Loucy (cell line): ENCODE measurements around the gene TSPAN4.

Source experiments
- H2AFZ ChIP-seq: fragments of 200-600 bp; sonication (generic); 2 replicates; pipeline ENCODE4 v1.6.0; 2016; ENCODE audit warnings: antibody characterized with exemption, mild to moderate bottlenecking, low read length, moderate library complexity
- H3F3A ChIP-seq: fragments of 200-600 bp; 2 replicates; pipeline ENCODE4 v1.6.0; 2016; ENCODE audit warnings: antibody characterized with exemption, low read depth, mild to moderate bottlenecking
- H3K27me3 ChIP-seq: fragments of 200-600 bp; sonication (generic); 2 replicates; pipeline ENCODE4 v1.6.1; 2014; ENCODE audit warnings: low read length, mild to moderate bottlenecking; ENCODE audit not compliant: insufficient read depth, poor library complexity, severe bottlenecking
- H3K36me3 ChIP-seq: fragments of 200-600 bp; sonication (generic); 2 replicates; pipeline ENCODE4 v1.6.1; 2016; ENCODE audit warnings: low read length; ENCODE audit not compliant: insufficient read depth
- H3K4me1 ChIP-seq: fragments of 200-600 bp; sonication (generic); 2 replicates; pipeline ENCODE4 v1.5.1; 2014; ENCODE audit warnings: low read length, mild to moderate bottlenecking; ENCODE audit not compliant: insufficient read depth, poor library complexity, severe bottlenecking
- H3K4me2 ChIP-seq: fragments of 200-600 bp; sonication (generic); 2 replicates; pipeline ENCODE4 v1.6.0; 2014; ENCODE audit warnings: antibody characterized with exemption, low read length, low read depth, mild to moderate bottlenecking; ENCODE audit not compliant: poor library complexity, severe bottlenecking
- H3K4me3 ChIP-seq: fragments of 200-600 bp; sonication (generic); 2 replicates; pipeline ENCODE4 v1.5.1; 2014; ENCODE audit warnings: low read length, mild to moderate bottlenecking, mixed read lengths; ENCODE audit not compliant: poor library complexity, severe bottlenecking
- H3K79me2 ChIP-seq: fragments of 200-600 bp; sonication (generic); 2 replicates; pipeline ENCODE4 v1.6.1; 2014; ENCODE audit warnings: low read length; ENCODE audit not compliant: insufficient read depth
- H3K9ac ChIP-seq: fragments of 200-600 bp; sonication (generic); 2 replicates; pipeline ENCODE4 v1.6.0; 2014; ENCODE audit warnings: mild to moderate bottlenecking, low read depth, low read length, moderate library complexity; ENCODE audit not compliant: poor library complexity, severe bottlenecking
- H3K9me2 ChIP-seq: fragments of 200-600 bp; sonication (generic); replicated peaks from 2 replicates; pipeline ENCODE4 v1.6.1; 2016; ENCODE audit warnings: low read depth, low read length, mixed read lengths
- H3K9me3 ChIP-seq: fragments of 200-600 bp; sonication (generic); 2 replicates; pipeline ENCODE4 v1.6.1; 2014; ENCODE audit warnings: mild to moderate bottlenecking, antibody characterized with exemption, low read length, low read depth; ENCODE audit not compliant: insufficient read depth
- H4K20me1 ChIP-seq: fragments of 200-600 bp; sonication (generic); 2 replicates; pipeline ENCODE4 v1.6.0; 2014; ENCODE audit warnings: antibody characterized with exemption, low read length, mild to moderate bottlenecking; ENCODE audit not compliant: insufficient read depth, poor library complexity, severe bottlenecking
- CTCF ChIP-seq: fragments of 200-600 bp; sonication (generic); conservative IDR thresholded peaks from 2 replicates; pipeline ENCODE4 v1.5.1; 2014; ENCODE audit warnings: mild to moderate bottlenecking, antibody characterized with exemption, low read length
- EZH2phosphoT487 ChIP-seq: fragments of 200-600 bp; IDR thresholded peaks from 2 replicates; pipeline ENCODE4 v1.6.1; 2018; ENCODE audit warnings: antibody characterized with exemption, mild to moderate bottlenecking, moderate library complexity, borderline replicate concordance

Gene TSPAN4

GRCh38 chr11:876545-876944 is 33.9 kb downstream of the TSPAN4 start:
- Histone ChIP-seq H3K4me3 (no peak overlapping the region), H3K36me3 (peaks cover 3% of the 10 kb centered on the region; the same call in 1 of the 2 replicates), H3K4me1 (no peaks in the 10 kb centered on the region), H4K20me1 (no peaks in the 10 kb centered on the region), H2AFZ (no peak overlapping the region), H3K9me2 (no peaks in the 10 kb centered on the region), H3K27me3 (no peaks in the 10 kb centered on the region), H3K9ac (no peak overlapping the region), H3K79me2 (no peaks in the 10 kb centered on the region), H3K9me3 (no peaks in the 10 kb centered on the region), H3K4me2 (no peak overlapping the region), H3F3A (no peaks in the 10 kb centered on the region)
- no peak for TF ChIP-seq EZH2phosphoT487
- no peak for TF ChIP-seq CTCF

GRCh38 chr11:877565-877964 is 34.9 kb downstream of the TSPAN4 start:
- Histone ChIP-seq H3K27me3 (no peaks in the 10 kb centered on the region), H3K4me1 (no peaks in the 10 kb centered on the region), H3K4me2 (no peak overlapping the region), H3K9ac (no peak overlapping the region), H2AFZ (no peak overlapping the region), H3F3A (no peaks in the 10 kb centered on the region), H3K4me3 (no peak overlapping the region), H3K36me3 (peaks cover 3% of the 10 kb centered on the region; the same call in 1 of the 2 replicates), H4K20me1 (no peaks in the 10 kb centered on the region), H3K9me3 (no peaks in the 10 kb centered on the region), H3K9me2 (no peaks in the 10 kb centered on the region), H3K79me2 (no peaks in the 10 kb centered on the region)
- TF ChIP-seq CTCF: no peak

- H3K79me2 ChIP-seq: no peaks in the 10 kb centered on the region
- no peak overlapping the region for H3K9ac ChIP-seq
- no peak overlapping the region for H2AFZ ChIP-seq
- TF ChIP-seq CTCF: no peak; the same call in 1 of the 2 replicates
- TF ChIP-seq EZH2phosphoT487: no peak
- H3K4me1 ChIP-seq: no peaks in the 10 kb centered on the region
- no peak overlapping the region for H3K4me3 ChIP-seq
- no peaks in the 10 kb centered on the region for H4K20me1 ChIP-seq
- no peaks in the 10 kb centered on the region for H3K9me3 ChIP-seq
- H3K4me2 ChIP-seq: no peak overlapping the region
- H3K9me2 ChIP-seq: no peaks in the 10 kb centered on the region
- H3F3A ChIP-seq: no peaks in the 10 kb centered on the region
- no peaks in the 10 kb centered on the region for H3K27me3 ChIP-seq
- peaks cover 3% of the 10 kb centered on the region; the same call in 1 of the 2 replicates for H3K36me3 ChIP-seq
Observed at GRCh38 chr11:880447-880846, 37.8 kb downstream of the TSPAN4 start.
